IPS-15b (cell line): ENCODE data around the gene TNFAIP1.
"Not testable (repeated sequence)": the region's sequence is repeated elsewhere in the genome, so short reads cannot be mapped to it uniquely, and the experiment has no call there.

ENCODE experiments used
- H3K27me3 ChIP-seq: one replicate; pipeline ENCODE4 v1.6.1; 2013; ENCODE audit warnings: low read length; ENCODE audit not compliant: control insufficient read depth, insufficient read depth
- H3K36me3 ChIP-seq: one replicate; pipeline ENCODE4 v1.6.1; 2013; ENCODE audit warnings: low read length; ENCODE audit not compliant: control insufficient read depth, insufficient read depth
- H3K4me1 ChIP-seq: one replicate; pipeline ENCODE4 v1.6.1; 2013; ENCODE audit warnings: mild to moderate bottlenecking, low read length; ENCODE audit not compliant: control insufficient read depth, insufficient read depth
- H3K4me3 ChIP-seq: one replicate; pipeline ENCODE4 v1.5.1; 2013; ENCODE audit warnings: low read depth, low read length
- H3K9ac ChIP-seq: one replicate; pipeline ENCODE4 v1.6.1; 2013; ENCODE audit warnings: low read depth, mild to moderate bottlenecking, low read length
- H3K9me3 ChIP-seq: one replicate; pipeline ENCODE4 v1.6.1; 2013; ENCODE audit warnings: mild to moderate bottlenecking, low read length; ENCODE audit not compliant: control insufficient read depth, insufficient read depth

The TNFAIP1 gene

GRCh38 chr17:28335201-28335958, at the start of gene TNFAIP1, which contains the start of gene IFT20:
TNFAIP1 (plus strand) TSS chr17:28335761; CDS start chr17:28339522, 3,761 bp downstream.
IFT20 (minus strand) TSS chr17:28335472; CDS start chr17:28331985, 3,487 bp downstream.
- Histone ChIP-seq H3K4me3 (peak within 1 kb of the TSS; percentile 97), H3K9ac (peak within 1 kb of the TSS; percentile 90), H3K9me3 (no peaks in the 10 kb centered on the region), H3K36me3 (peaks cover 16% of the 10 kb centered on the region), H3K4me1 (peaks cover 13% of the 10 kb centered on the region), H3K27me3 (no peaks in the 10 kb centered on the region)

- no peaks in the 10 kb centered on the region for H3K36me3 ChIP-seq
- no peak overlapping the region for H3K4me3 ChIP-seq
- no peak overlapping the region for H3K9ac ChIP-seq
- H3K27me3 ChIP-seq, result no peaks in the 10 kb centered on the region
- H3K9me3 ChIP-seq, result no peaks in the 10 kb centered on the region
- no peaks in the 10 kb centered on the region for H3K4me1 ChIP-seq
Measured at GRCh38 chr17:28285965-28286364, 49.6 kb upstream of the TNFAIP1 start.

GRCh38 chr17:28290703-28291102, 44.9 kb upstream of the TNFAIP1 start:
- no peaks in the 10 kb centered on the region for H3K27me3 ChIP-seq
- no peak overlapping the region for H3K4me3 ChIP-seq
- no peak overlapping the region for H3K9ac ChIP-seq
- H3K9me3 ChIP-seq, result no peaks in the 10 kb centered on the region
- H3K36me3 ChIP-seq, result no peaks in the 10 kb centered on the region
- no peaks in the 10 kb centered on the region for H3K4me1 ChIP-seq

GRCh38 chr17:28291780-28292330, 43.7 kb upstream of the TNFAIP1 start:
- Histone ChIP-seq H3K27me3 (no peaks in the 10 kb centered on the region), H3K9me3 (no peaks in the 10 kb centered on the region), H3K4me1 (no peaks in the 10 kb centered on the region), H3K4me3 (no peak overlapping the region), H3K9ac (no peak overlapping the region), H3K36me3 (no peaks in the 10 kb centered on the region)

- not testable (repeated sequence) for H3K4me3 ChIP-seq, H3K9ac ChIP-seq
Measured at GRCh38 chr17:28292878-28293277, 42.7 kb upstream of the TNFAIP1 start.

GRCh38 chr17:28293994-28294393, 41.6 kb upstream of the TNFAIP1 start:
- no peaks in the 10 kb centered on the region for H3K9me3 ChIP-seq
- H3K27me3 ChIP-seq, result no peaks in the 10 kb centered on the region
- no peaks in the 10 kb centered on the region for H3K4me1 ChIP-seq
- H3K36me3 ChIP-seq, result no peaks in the 10 kb centered on the region
- H3K9ac ChIP-seq, result no peak overlapping the region
- no peak overlapping the region for H3K4me3 ChIP-seq

More at GRCh38 chr17:28292878-28293277, 42.7 kb upstream of the TNFAIP1 start:
- H3K36me3 ChIP-seq, H3K4me1 ChIP-seq, H3K27me3 ChIP-seq, H3K9me3 ChIP-seq: not testable (repeated sequence)

- no peaks in the 10 kb centered on the region for H3K27me3 ChIP-seq
- no peak overlapping the region for H3K4me3 ChIP-seq
- H3K4me1 ChIP-seq, result no peaks in the 10 kb centered on the region
- no peak overlapping the region for H3K9ac ChIP-seq
- H3K9me3 ChIP-seq, result no peaks in the 10 kb centered on the region
- no peaks in the 10 kb centered on the region for H3K36me3 ChIP-seq
Measured at GRCh38 chr17:28295677-28296578, 39.6 kb upstream of the TNFAIP1 start.

- Histone ChIP-seq H3K4me1 (no peaks in the 10 kb centered on the region), H3K4me3 (no peak overlapping the region), H3K9me3 (no peaks in the 10 kb centered on the region), H3K27me3 (no peaks in the 10 kb centered on the region), H3K36me3 (no peaks in the 10 kb centered on the region), H3K9ac (no peak overlapping the region)
Measured at GRCh38 chr17:28298449-28298848, 37.1 kb upstream of the TNFAIP1 start.

GRCh38 chr17:28306954-28307401, 28.6 kb upstream of the TNFAIP1 start:
- no peak overlapping the region for H3K9ac ChIP-seq
- H3K4me1 ChIP-seq, result no peaks in the 10 kb centered on the region
- peaks cover 2% of the 10 kb centered on the region for H3K27me3 ChIP-seq
- H3K9me3 ChIP-seq, result no peaks in the 10 kb centered on the region
- no peak overlapping the region for H3K4me3 ChIP-seq
- no peaks in the 10 kb centered on the region for H3K36me3 ChIP-seq

GRCh38 chr17:28313841-28314240, 21.7 kb upstream of the TNFAIP1 start:
- Histone ChIP-seq H3K4me1 (peaks cover 6% of the 10 kb centered on the region), H3K9me3 (no peaks in the 10 kb centered on the region), H3K9ac (no peak overlapping the region), H3K36me3 (no peaks in the 10 kb centered on the region), H3K27me3 (peaks cover 6% of the 10 kb centered on the region), H3K4me3 (no peak overlapping the region)

- no peaks in the 10 kb centered on the region for H3K9me3 ChIP-seq
- H3K9ac ChIP-seq, result no peak overlapping the region
- peaks cover 6% of the 10 kb centered on the region for H3K27me3 ChIP-seq
- H3K4me3 ChIP-seq, result no peak overlapping the region
- no peaks in the 10 kb centered on the region for H3K36me3 ChIP-seq
- H3K4me1 ChIP-seq, result peaks cover 6% of the 10 kb centered on the region
Measured at GRCh38 chr17:28315846-28316705, 19.5 kb upstream of the TNFAIP1 start.
